Astrocyte (in vitro differentiated cells and primary cell): ENCODE results near the gene RNF26. TPM values are rescaled to one million over a fixed set of nuclear protein-coding genes. Genes with fewer than 3 reads are reported as not detected.

Source experiments
- DNase-seq: peaks from one replicate; pipeline ENCODE4 v3.0.0-alpha.2; 2010; ENCODE audit warnings: low read depth
- FAIRE-seq: peaks from 2 replicates; lab custom pipeline; 2011; peaks lifted over from hg19 to GRCh38; lab: Jason Lieb, UNC
- H2AFZ ChIP-seq: 2 replicates; pipeline ENCODE4 v1.6.0; 2012; ENCODE audit warnings: low read depth, low read length, inconsistent platforms
- H3K27ac ChIP-seq: 2 replicates; pipeline ENCODE4 v1.5.1; 2011; ENCODE audit warnings: low read depth, low read length, inconsistent platforms
- H3K27me3 ChIP-seq: 2 replicates; pipeline ENCODE4 v1.6.0; 2011; ENCODE audit warnings: low read length, inconsistent platforms; ENCODE audit not compliant: insufficient read depth
- H3K36me3 ChIP-seq: 2 replicates; pipeline ENCODE4 v1.5.1; 2011; ENCODE audit warnings: low read length, inconsistent platforms; ENCODE audit not compliant: insufficient read depth
- H3K4me1 ChIP-seq: 2 replicates; pipeline ENCODE4 v1.5.1; 2011; ENCODE audit warnings: low read length, inconsistent platforms; ENCODE audit not compliant: insufficient read depth
- H3K4me2 ChIP-seq: 2 replicates; pipeline ENCODE4 v1.6.0; 2012; ENCODE audit warnings: low read length, inconsistent platforms
- H3K4me3 ChIP-seq: 2 replicates; pipeline ENCODE4 v1.5.1; 2011; ENCODE audit warnings: low read depth, mild to moderate bottlenecking, low read length, inconsistent platforms; ENCODE audit not compliant: insufficient read depth
- H3K79me2 ChIP-seq: 2 replicates; pipeline ENCODE4 v1.6.0; 2012; ENCODE audit warnings: mild to moderate bottlenecking, low read length, inconsistent platforms; ENCODE audit not compliant: insufficient read depth
- H3K9ac ChIP-seq: 2 replicates; pipeline ENCODE4 v1.6.0; 2012; ENCODE audit warnings: mild to moderate bottlenecking, low read length, inconsistent platforms
- H3K9me3 ChIP-seq: 2 replicates; pipeline ENCODE4 v1.5.1; 2012; ENCODE audit warnings: low read depth, mild to moderate bottlenecking, low read length, inconsistent platforms; ENCODE audit not compliant: insufficient read depth
- H4K20me1 ChIP-seq: 2 replicates; pipeline ENCODE4 v1.6.0; 2012; ENCODE audit warnings: low read length, inconsistent platforms; ENCODE audit not compliant: insufficient read depth
- H3K27ac Mint-ChIP-seq: one replicate; pipeline ENCODE4 v1.8.0; 2021; ENCODE audit warnings: mild to moderate bottlenecking, mixed read lengths; ENCODE audit not compliant: unreplicated experiment
- H3K27me3 Mint-ChIP-seq: one replicate; pipeline ENCODE4 v1.8.0; 2021; ENCODE audit warnings: low read depth, mixed read lengths; ENCODE audit not compliant: unreplicated experiment
- H3K36me3 Mint-ChIP-seq: one replicate; pipeline ENCODE4 v1.8.0; 2021; ENCODE audit warnings: low read depth, mixed read lengths; ENCODE audit not compliant: unreplicated experiment
- H3K4me1 Mint-ChIP-seq: one replicate; pipeline ENCODE4 v1.8.0; 2021; ENCODE audit warnings: low read depth, mixed read lengths; ENCODE audit not compliant: unreplicated experiment
- H3K4me3 Mint-ChIP-seq: one replicate; pipeline ENCODE4 v1.8.0; 2021; ENCODE audit warnings: mild to moderate bottlenecking, moderate library complexity, mixed read lengths; ENCODE audit not compliant: unreplicated experiment
- H3K9me3 Mint-ChIP-seq: one replicate; pipeline ENCODE4 v1.8.0; 2021; ENCODE audit warnings: mild to moderate bottlenecking, mixed read lengths; ENCODE audit not compliant: unreplicated experiment
- CTCF ChIP-seq: IDR thresholded peaks from 2 replicates; pipeline ENCODE4 v1.5.1; 2011; ENCODE audit warnings: low read depth, mild to moderate bottlenecking, inconsistent platforms, low read length, moderate library complexity; ENCODE audit not compliant: insufficient read depth
- EZH2 ChIP-seq: IDR thresholded peaks from 2 replicates; pipeline ENCODE4 v1.6.1; 2012; ENCODE audit warnings: mild to moderate bottlenecking, low read length, inconsistent platforms; ENCODE audit not compliant: insufficient read depth
- total RNA-seq: library from RNA; stranded (reverse); gene quantifications from 2 replicates; pipeline ENCODE4 v1.2.1, GENCODE V29; 2021

The RNF26 gene
- total RNA-seq, 1 donor from 2014 or later: 31.8 TPM

GRCh38 chr11:119373059-119373920 is 39.0 kb downstream of the RNF26 start:
- H3K9me3 ChIP-seq: no peaks in the 10 kb centered on the region
- no peak for DNase-seq
- peaks cover 8% of the 10 kb centered on the region for H3K27me3 Mint-ChIP-seq
- H3K4me3 ChIP-seq: no peak overlapping the region
- no peaks in the 10 kb centered on the region for H3K36me3 ChIP-seq
- H3K4me3 Mint-ChIP-seq: no peak overlapping the region
- FAIRE-seq: no peak
- no peak overlapping the region for H3K9ac ChIP-seq
- H3K27ac Mint-ChIP-seq: no peak overlapping the region
- no peak for TF ChIP-seq EZH2
- no peak for TF ChIP-seq CTCF
- no peaks in the 10 kb centered on the region for H3K36me3 Mint-ChIP-seq
- H3K4me2 ChIP-seq: no peak overlapping the region
- peaks cover 22% of the 10 kb centered on the region for H3K4me1 ChIP-seq
- no peaks in the 10 kb centered on the region for H3K79me2 ChIP-seq
- H4K20me1 ChIP-seq: no peaks in the 10 kb centered on the region
- no peak overlapping the region for H3K27ac ChIP-seq
- no peaks in the 10 kb centered on the region for H3K9me3 Mint-ChIP-seq
- no peak overlapping the region for H2AFZ ChIP-seq
- peaks cover 15% of the 10 kb centered on the region for H3K4me1 Mint-ChIP-seq
- H3K27me3 ChIP-seq: no peaks in the 10 kb centered on the region

GRCh38 chr11:119373921-119374631 is 39.7 kb downstream of the RNF26 start:
- Mint-ChIP-seq H3K27ac (no peak overlapping the region), H3K27me3 (peaks cover 10% of the 10 kb centered on the region), H3K4me3 (no peak overlapping the region), H3K36me3 (no peaks in the 10 kb centered on the region), H3K4me1 (peaks cover 16% of the 10 kb centered on the region), H3K9me3 (peaks cover under 1% of the 10 kb centered on the region)
- Histone ChIP-seq H3K79me2 (no peaks in the 10 kb centered on the region), H3K9me3 (no peaks in the 10 kb centered on the region), H2AFZ (no peak overlapping the region), H4K20me1 (no peaks in the 10 kb centered on the region), H3K27ac (no peak overlapping the region), H3K36me3 (no peaks in the 10 kb centered on the region), H3K27me3 (no peaks in the 10 kb centered on the region), H3K4me2 (no peak overlapping the region), H3K4me3 (no peak overlapping the region), H3K9ac (no peak overlapping the region), H3K4me1 (peaks cover 18% of the 10 kb centered on the region)
- DNase-seq: peak; percentile 34
- peak; percentile 90 for TF ChIP-seq CTCF
- TF ChIP-seq EZH2: no peak
- FAIRE-seq: no peak
